Pons (tissue), 1 donor: ENCODE data around the gene THAP3.

Experiments
- DNase-seq: peaks from one replicate; pipeline ENCODE4 v3.0.0-alpha.2; 2016; ENCODE audit warnings: low spot score

Gene THAP3

DNA sequence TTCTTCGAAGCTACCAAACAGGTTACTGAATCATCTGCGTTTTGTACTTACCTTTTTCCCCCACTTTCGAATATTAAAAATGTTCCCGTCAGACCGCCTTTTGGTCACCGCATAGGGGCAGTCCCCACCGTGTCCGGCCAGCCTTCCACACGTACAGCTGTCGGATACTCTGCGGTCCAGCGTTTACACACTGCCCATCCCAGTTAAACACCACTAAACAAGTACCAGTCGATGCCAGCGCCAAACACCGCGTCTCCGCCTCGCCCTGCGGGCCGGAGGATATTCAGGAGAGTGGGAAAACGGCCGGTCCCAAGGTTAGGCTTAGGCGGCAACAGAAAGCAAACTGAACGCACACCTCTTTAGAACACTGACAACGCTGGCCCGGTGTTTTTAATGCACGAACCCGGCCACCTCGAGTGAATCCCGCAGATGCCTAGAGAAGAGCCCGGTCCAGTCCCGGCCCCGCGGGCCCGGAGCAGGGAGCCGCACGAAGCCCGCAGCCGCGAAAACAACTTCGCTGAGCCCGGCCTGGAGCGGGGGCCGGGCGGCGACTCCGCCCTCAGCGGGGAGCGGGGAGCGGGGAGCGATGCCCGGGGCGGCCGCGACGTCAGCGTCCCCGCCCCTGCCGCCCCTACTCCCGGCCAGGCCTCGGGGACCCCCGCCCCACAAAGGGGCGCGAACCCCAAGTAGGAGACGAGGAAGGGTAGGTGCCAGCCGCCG is 11.9 kb upstream of the THAP3 start:
- peak; percentile 44 for DNase-seq

DNA sequence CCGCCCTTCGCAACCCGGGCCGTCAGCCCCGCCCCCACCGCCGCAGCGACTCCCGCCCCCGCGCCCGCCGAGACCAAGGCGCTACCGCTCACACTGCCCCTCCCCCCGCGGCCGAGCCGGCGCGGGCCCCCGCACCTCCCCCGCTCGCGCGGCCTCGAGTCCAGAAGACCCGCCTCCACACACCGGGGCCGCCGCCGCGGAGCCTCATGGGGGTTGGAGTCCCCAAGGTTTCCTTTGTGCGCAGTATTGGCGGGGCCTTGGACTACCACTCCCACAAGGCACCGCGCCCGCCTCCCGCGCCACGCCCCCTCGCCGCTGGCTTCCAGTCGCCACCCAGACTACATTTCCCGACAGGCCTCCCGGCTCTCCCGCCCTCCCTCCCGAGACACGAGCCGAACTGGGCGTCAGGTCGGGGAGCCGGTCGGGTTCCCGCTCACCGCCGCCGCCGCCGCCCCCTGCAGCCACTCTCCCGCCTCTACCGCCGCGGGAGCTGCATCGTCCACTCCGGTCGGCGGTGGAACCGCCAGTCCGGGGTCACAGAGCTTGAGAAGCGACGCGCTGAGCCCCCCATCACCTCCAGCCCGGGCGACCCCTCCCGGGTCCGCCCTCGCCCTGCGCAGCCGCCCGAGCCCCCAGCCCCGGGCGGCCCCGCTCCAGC is 11.2 kb upstream of the THAP3 start, which contains the start of gene PHF13:
TSS of gene PHF13 (plus strand) at position 371 of the 658 bp plus-strand sequence. CDS start 336 bp downstream, outside the sequence.
- peak; percentile 98 for DNase-seq

DNA sequence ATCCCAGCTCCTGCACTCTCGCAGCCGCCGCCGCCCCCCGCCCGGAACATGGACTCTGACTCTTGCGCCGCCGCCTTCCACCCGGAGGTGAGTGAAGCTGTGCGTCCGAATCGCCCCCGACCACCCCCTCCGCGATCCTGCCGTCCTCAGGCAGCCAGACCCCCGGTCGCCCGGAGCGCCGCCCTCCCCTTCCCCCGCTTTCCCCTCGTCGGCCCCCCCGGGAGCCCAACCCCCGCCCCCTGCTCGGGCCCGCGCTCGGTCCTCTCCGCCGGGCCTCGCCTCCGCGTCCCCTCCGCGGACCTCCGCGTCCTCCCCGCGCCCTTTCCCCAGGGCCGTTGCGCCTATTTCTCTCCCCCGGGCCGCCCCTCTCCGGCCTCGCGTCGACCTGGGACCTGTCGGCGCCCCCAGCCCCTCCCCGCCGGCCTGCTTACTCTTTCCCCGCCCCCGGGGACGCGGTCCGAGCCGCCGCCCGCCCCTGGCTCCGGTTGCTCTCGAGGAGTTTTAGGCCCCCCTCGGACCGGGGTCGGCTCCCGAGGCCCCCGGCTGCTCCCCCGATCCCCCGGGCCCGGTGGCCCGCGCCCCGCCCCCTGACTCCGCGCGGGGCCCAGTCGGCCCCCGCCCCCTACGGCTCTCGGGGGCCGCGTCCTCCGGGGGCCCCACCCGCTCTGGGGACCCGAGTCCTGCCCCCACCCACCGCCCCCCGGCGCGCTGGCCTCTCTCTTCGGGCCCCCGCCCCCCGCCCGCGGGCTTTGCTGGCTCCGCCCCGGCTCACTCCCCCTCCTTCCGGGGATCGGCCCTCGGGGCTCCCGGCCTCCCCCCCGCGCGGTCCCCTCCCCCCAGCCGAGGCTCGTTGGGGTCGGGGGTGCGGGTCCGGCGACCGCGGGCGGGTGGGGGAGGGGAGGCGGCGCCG is 10.4 kb upstream of the THAP3 start:
- DNase-seq = no peak

DNA sequence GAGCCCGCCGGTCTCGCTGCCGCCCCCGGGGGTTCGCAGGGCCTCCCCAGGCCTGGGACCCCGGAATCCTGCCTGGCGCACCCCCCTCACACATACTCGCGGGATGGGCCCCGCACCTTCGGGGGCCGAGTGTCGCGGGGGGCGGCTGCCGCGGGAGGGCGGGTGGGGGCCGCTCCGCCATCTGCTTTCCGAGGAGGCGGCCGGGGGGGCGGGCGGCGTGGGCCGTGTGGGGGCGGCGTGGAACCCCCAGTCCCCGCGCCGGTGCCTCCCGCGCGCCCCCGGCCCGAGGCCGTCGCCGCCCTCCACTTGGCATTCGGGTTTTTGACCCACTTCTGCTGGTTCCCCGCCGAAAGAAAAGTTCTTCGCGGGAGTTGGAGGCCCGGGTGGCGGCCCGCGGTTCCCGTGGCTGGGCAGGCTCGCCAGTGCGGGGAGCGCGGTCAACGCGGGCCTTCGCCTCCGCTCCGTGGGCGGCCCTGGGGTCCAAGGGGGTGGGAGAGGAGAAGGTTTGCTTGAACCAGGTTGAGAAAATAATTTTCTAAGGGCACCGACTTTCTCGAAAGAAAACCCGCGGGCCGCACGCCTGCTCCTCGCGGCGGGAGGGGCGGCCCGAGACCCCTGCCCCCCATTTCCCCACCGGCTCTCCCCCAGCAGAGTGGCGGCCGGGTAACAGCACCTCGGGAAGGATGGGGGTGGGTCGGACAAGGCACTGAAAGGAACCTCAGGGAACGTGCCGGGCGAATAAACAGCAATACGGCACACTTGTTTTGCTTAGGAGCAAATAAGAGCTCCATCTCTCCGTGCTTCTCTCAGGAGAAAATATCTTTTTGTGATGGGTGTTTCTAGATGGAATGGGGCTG is 9.5 kb upstream of the THAP3 start:
- no peak for DNase-seq

DNA sequence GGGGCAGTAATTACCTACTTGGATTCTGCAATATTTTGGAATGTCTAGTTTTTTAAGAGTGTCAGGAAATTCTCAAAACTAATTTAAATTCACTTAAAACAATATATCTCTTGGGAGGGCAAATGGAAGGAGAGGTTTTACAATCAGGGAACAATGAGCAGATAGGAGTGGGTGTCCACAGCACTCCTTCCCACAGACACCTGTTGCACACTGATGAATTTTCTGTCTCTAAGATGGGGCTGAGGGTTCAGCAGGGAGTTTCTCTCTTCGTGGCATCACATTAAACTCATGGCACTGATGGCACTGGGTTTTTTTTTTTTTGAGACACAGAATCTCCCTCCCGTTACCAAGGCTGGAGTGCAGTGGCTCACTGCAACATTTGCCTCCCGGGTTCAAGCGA is 5.6 kb upstream of the THAP3 start:
- no peak for DNase-seq

DNA sequence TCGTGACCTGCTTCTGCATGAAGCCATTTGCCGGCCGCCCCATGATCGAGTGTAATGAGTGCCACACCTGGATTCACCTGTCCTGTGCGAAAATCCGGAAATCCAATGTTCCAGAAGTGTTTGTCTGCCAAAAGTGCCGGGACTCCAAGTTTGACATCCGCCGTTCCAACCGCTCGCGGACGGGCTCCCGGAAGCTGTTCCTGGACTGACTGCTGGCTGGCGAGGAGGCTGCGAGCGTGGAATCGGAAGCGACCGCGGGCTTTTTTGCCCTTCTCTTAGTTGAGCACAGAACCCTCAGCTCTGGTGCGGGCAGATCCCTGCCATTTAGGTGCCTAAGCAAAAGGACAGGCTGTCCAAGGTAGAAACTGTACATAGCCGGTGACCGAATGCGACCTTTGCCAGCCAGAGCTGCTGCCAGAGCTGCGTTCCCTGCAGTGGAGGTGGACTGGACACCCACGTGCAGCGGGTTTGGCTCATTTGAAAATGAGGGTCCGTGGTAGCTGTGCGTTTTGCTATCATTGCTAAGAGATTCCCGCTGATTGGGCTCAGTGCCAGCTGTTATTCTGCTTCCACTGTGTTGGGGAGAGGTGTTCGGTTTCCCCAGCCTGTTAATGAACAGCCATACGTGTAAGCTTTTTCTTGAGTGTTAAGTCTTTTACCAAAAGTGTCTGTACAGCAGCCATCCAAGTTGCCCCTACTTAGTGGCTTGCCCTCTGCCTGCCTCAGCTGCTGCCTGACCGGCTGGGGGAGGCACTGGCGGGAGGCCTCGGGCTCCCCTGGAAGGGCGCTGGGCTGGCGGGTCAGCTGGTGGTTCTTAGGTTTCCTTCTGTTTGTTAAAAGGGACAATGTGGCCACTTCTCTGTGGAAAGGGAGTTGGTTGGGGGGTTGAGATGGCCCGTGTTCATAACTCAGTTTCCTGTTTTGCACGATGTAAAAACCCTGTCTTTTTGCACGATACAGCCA is 3.0 kb upstream of the THAP3 start:
- DNase-seq = no peak

DNA sequence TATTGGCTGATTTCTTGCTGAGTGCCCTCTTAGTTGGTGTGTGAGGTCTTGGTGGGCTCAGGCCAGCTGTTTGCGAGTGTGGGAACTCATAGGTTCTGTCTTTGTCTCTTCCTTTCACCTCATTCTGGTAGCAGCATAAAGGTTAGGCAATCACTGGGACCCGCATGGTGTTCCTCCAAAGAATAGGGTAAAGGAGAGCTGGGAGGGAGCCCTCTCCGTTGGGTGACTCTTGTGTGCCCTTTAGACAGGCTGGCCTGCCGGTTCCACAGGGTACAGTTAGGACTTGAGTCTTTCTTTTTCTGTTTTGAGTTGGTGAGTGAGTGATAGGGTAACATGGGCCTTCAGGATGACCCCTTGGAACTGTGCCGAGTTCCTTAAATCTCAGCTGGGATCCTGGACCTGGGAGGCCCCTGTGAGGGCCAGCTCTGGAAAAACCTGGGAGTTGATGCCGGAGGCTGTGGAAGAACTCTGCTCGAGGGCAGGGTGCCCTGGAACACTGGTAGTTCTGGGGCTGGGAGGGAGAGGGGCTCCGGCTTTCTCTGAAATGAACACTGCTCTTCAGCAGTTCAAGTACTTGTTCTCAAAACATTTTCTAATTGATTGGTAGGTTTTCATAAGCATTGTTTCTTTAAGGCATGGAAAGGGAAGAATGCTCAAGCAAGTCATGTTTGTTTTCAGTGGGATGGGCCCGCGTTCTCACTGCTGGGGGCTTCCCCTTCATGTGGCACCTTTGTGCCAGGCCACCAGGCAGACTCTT is 2.1 kb upstream of the THAP3 start:
- DNase-seq = no peak

DNA sequence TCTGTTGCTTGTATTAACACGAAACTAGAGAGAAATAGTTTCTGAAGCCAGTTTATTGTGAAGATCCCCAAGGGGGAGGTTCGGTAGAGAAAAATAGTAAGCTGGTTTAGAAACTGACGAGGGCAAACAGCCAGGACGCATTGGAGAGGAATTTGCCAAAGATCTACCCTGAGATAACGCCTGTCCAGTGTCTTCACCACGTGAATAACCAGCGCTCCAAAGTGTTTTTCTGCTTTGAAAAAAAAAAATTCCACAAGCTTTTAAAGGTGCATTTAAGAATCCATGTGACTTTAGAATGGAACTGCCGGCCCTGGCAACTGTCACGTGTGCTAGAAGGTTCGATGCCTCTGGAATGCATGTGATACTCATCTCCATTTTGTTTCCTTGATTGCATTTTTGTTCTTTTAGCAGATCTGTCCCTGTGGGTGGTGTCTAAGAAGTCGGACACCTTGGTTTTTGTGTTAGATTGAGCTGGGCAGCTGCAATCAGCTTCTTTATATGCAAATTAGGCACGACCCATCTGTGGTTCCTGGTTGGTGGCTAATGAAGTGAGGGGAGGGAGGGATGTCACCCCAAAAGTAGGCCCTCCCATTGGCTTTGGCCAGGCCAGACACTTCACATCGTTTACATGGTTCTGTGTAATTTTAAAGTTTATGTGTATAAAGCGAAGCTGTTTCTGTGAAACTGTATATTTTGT is 1.3 kb upstream of the THAP3 start:
- DNase-seq = no peak

DNA sequence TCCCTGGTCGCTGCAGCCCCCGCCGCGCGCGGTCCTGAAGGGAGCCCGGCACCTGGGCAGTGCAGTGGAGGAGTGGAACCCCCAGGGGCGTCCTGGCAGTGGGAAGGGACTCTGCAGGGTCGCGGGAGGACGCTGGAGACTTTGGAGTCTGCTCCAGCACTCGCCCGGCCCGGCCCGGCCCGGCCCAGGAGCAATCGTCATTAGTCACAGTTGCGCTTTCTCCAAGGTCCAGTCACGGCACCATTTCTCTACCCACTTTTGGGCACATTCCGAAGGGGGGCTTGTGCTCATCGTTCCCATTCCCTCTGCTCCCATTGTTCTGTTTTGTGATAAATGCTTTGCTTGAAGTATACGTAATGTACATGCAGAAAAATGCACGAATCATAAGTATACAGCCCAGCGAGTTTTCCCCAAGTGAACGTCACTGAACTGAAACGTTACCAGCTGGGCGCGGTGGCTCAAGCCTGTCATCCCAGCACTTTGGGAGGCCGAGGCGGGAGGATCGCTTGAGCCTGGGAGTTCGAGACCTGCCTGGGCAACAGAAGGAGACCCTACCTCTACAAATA is 999 bp downstream of the THAP3 start:
- DNase-seq = no peak

DNA sequence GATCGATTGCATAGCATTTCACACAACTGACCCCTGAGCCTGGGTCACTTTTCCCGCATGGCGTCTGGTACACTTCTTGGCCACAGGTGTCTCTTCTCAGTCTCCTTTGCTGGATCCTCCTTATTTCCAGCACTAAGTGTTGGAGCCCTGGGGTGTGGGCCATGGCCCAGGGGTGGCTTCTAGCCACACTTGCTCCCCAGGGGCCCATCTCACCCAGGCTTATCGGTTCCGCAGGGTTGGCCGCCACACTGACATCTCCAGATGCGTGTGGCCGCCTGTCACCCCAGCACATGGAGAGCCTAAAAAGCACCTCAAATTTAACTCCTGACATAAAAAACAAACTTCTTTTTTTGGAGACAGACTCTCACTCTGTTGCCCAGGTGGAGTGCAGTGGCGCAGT is 2.4 kb downstream of the THAP3 start:
- DNase-seq = no peak

DNA sequence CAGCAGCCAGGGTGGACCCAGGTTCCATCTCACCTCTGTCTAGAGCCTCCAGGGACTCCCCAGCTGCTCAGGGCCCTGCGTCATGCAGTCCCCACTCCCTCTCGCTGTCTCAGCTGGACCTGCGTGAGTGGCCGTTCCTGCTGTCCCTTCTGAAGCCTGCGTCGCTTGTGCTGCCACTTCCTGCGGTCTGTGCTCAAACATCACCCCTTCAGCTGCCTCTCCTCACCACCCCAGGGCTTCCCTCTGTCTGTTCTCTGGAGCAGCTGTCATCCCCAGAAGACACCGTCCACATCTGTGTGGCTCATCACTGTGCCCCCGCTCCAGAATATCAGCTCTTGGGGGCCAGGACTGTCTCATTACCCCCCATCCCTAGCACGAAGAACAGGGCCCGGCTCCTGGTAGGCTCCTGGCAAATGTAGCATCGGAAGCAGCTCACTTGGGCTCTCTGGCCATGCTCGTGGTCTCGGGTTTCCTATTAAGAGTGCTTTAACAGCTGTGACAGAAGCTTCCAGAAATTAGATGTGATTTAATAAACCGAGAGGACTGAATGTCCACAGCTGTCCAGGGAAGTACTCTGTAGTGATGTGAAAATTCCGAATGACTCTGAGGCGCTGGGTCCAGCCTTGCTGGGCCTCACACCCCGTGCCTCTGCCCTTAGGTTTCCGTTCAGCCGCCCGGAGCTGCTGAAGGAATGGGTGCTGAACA is 3.3 kb downstream of the THAP3 start:
- DNase-seq = no peak

DNA sequence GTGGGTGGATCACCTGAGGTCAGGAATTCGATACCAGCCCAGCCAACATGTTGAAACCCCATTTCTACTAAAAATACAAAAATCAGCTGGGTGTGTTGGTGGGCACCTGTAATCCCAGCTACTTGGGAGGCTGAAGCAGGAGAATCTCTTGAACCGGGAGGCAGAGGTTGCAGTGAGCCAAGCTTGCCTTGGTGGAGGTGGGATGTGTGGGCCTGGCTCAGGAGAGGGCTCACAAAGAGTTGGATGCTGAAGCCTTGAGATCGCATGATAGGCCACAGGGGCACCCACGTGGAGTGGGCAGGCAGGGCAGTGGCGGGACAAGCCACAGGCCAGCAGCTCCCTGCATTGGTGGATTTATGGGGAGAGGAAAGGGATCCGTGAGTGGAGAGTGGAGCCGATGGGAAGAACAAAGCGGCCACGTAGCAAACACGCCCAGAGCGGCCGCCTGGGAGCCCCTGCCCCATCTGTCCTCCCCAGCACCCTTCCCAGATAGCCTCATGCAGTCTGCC is 4.4 kb downstream of the THAP3 start:
- no peak for DNase-seq

DNA sequence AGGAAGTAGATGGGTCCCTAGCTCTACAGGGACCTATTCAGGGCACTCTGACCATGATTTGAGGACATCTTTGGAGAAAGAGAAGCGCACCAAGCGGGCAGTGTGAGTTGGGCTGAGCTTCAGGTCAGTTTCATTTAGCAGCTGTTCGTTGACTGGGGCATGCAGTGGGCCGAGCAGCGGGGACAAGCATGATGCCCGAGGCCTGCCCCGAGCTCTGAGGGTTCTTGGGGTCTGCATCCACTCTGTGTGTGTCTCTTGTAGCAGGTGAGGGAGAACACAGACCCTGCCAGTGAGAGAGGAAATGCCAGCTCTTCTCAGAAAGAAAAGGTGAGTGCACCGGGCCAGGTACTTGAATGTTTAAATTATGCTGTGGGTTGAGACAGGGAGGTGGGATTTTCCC is 5.4 kb downstream of the THAP3 start:
- no peak for DNase-seq

DNA sequence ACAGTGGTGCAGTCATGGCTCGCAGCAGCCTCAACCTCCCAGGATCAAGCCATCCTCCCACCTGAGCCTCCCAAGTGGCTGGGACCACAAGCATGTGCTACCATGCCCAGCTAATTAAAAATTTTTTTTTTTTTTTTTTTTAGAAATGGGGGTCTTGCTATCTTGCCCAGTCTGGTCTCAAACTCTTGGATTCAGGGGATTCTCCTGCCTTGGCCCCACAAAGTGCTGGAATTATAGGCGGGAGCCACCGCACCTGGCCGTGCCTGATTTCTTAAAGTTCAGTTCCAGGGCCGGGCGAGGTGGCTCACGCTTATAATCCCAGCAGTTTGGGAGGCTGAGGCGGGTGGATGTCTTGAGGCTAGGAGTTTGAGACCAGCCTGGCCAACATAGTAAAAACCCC is 6.4 kb downstream of the THAP3 start:
- no peak for DNase-seq

DNA sequence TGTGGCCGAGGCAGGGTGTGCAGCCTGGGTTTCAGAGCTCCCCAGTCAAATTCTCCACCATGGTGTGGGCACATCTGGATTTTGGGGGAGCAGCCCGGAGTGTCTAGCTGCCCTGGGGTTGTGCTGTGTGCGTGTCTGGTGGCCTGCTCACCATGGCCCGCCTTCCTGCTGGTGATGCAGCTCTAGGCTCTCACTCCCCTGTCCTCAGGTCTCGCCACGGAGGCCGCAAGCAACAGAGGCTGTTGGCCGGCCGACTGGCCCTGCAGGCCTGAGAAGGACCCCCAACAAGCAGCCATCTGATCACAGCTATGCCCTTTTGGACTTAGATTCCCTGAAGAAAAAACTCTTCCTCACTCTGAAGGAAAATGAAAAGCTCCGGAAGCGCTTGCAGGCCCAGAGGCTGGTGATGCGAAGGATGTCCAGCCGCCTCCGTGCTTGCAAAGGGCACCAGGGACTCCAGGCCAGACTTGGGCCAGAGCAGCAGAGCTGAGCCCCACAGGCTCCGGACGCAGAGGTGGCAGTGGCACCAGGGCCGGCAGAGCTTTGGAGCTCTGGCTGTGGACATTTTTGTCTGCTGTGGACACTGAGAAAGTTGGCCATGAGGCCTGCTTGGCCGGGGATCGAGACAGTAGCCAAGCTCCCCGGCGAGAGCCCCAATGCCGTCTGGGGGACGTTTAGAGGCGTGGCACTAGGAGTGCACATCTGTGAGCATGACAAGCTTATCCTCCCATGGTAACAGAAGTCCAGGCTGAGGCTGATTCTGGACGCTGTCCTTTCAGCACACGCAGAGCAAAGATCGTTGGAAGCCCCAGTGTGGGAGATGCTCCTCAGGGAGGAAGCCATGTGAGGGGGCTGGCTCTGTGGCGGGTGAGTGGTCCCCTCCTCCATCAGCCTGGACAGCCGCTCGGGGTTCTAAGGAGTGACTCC is 8.2 kb downstream of the THAP3 start:
- DNase-seq = no peak

DNA sequence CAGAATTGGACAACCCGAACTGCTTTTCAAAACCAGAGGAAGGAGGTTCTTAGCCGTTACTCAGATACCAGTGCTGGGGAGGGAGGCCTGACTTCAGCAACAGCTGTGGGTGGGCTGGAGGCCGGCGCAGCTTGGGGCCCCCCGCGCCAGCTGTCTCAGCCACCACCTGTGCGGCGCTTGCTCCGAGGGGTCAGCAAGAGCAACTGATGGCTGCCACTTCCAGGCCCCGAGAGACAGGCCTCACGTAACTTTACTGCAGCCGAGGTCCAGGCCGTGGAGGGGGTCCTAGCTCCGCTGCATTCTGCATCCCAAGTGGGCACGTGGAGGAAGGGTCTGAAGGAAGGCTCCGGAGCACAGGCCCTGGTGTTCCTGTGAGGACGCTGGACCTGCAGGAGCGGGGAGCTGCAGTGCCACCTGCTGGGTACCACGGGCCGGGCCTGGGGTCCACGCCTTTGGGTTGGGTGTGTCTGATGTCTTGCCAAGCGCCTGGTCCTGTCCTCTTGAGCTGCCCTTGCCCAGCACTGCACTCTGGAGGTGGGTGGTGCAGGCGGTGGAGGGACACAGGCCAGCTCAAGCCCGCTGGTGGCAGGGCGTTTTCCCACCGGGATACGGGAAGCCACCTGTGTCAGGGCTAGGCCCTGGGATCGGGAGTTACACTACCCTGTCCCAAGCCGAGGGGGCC is 9.8 kb downstream of the THAP3 start:
- no peak for DNase-seq
